GM18507 (cell line): ENCODE measurements around the gene TMEM259.

ENCODE experiments used
- DNase-seq: peaks from one replicate; pipeline ENCODE4 v3.0.0; 2011; ENCODE audit warnings: low read depth; ENCODE audit not compliant: insufficient read length; ENCODE audit errors: extremely low spot score
- FAIRE-seq: peaks from 2 replicates; lab custom pipeline; 2011; peaks lifted over from hg19 to GRCh38; lab: Jason Lieb, UNC

Gene TMEM259

DNA sequence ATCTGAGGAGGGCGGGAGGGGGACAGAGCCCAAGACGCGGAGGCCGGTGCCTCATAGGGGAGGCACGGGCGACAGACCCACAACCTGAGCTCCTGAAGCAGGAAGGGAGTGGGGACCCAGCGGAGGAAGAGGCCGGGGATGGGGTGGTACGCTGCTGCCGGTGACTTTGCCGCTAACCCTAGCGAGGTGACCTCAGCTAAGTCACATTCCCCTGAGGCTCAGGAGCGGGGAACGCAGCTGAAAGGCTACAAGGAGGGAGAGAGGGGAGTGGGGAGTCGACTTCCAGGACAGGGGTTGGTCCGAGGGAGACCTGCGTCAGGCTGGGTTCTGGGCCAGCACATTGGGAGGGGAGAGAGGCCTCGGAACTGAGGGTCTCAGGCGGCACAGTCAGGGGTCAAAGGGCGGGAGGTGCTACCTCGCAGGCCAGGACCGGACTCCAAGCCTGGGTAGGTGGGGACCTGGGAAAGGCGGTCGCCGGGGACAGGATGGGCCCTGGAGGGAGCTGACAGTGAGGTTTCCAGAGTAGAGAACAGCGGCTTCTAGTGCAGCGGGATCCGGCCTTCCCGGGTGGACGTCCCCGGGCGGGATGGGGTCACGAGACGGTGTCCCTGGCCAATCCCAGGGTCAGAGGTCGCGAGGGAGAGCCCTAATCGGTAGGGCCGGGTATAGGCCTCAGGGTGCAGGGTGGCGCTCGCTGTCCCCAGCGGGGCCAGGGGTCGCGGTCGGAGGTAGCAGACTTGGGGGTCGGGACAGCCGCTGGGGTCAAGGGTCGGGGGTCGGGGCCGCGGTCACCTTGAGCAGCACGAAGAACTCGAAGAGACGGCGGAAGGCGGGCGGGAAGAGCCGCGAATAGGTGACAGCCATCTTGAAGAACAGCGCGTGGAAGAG, 699 bp downstream of the TMEM259 start:
- FAIRE-seq (peak; percentile 24), DNase-seq (no peak)

DNA sequence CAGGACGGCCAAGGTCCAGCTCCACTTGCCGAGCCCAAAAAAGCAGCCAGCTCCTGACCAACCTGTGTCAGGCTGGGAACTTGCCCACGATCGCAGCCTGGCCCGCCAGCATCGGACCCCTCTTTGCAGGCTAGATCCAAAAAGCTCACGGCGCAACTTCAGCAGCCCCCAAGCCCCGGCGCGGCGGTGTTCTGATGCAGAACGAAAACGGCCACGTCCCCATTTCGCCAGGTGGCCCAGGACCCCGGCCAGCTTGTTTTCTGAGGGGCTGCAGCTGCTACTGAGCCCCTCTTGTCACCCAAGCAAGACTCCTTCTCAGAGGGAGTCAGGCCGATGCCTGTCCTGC, 1.3 kb downstream of the TMEM259 start:
- FAIRE-seq (no peak), DNase-seq (no peak)

DNA sequence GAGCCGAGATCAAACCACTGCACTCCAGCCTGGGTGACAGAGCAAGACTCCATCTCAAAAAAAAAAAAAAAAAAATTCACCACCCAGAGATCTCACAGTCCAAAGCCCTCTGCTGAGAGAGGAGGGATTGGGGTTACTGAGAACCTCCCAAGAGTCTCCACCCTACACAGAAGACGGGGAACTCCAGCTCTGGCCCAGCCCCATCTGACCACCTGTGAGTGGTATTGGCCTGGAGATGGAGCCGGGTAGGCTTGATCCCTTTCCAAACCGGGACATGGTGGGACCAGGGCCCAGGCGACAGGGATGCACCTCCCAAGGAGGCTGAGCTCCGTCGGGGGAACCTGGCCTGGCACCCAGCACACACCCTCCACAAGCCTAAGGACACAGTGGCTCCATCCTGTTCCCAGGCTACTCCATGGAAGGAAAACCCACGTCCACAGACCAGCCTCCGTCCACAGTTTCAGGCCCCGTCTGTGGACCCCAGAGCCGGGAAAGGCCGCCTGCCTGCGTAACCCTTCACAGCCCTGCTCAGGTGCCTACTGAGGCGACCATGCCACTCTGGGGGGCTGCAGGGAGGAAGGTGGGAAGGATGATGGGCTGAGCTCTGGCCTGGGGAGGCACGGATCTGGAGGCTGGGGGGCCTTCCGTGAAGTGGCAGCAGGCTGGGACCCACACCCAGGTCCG, 1.8 kb downstream of the TMEM259 start:
- FAIRE-seq (no peak), DNase-seq (no peak)

DNA sequence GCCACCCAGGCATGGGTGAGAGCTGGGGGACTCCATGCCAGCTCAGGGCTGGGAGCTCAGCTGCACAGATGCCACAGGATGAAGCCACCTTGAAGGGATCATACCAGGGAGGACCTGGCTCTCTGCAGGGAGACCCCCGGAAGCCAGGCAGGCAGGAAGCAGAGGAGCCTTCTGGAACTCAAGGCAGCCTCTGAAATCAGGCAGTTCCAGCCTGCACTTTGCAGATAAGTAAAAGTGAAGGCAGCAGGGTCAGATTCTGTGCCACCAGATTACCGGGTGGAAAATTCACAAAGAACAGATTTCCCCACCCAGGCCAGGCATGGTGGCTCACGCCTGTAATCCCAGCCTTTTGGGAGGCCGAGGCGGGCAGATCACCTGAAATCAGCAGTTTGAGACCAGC, 2.5 kb downstream of the TMEM259 start:
- FAIRE-seq (no peak), DNase-seq (no peak)

DNA sequence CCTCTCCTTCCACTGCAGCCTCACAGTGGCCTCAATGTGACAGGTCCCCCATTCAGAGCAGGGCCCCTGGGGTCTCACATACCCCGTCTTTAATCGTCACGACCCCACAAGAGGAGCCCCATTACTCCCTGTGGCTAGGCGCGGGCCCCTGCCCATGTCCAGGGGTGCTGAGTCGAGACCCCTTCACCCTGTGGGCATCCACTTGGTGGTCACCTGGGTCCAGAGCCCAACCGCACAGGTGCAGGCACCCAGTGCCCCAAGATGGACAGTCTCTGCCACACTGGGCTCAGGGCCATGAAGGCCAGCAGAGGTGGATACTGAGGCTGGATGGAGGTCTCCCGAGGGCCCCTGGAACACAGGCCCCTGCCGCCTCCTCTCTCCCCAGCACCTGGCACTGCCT, 3.0 kb downstream of the TMEM259 start:
- no peak for FAIRE-seq

DNA sequence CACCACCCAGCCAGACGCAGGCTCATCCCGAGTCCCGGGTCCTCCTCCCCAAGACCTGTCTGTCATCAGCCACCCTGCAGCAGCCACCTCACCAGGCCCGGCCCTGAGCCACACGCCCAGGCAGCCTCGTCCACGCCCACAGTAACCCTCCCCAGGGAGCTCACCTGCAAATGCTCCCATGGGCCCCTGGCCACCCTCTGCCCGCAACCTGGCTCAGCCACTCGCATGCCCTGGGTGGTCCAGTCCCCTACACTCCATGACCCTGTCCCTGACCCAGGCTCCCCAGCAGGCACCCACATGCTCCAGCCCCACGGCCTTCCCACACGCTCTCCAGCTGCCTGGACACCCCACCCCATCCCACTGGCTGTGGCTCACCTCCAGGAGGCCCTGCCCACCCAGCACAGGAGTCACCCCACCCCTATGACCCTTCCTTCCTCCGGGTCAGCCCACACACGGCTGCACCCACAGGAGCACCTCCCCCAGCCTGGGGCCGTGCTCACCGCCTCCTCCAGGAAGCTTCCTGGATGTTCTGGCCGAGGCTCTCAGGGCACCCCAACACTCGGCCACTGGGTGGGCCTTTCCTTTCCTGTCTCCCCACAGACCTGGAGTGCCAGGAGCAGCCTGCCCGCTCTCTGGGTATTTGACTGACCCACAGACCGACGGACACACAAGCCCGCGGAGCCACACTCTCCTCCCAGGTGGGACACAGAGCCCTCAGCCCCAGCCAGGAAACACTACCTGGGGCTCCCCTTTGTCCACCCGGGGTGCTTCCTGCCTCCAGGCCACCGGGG, 3.6 kb downstream of the TMEM259 start:
- FAIRE-seq: peak; percentile 5
- no peak for DNase-seq

More for the DNA sequence above, 3.0 kb downstream of the TMEM259 start:
- DNase-seq: no peak

DNA sequence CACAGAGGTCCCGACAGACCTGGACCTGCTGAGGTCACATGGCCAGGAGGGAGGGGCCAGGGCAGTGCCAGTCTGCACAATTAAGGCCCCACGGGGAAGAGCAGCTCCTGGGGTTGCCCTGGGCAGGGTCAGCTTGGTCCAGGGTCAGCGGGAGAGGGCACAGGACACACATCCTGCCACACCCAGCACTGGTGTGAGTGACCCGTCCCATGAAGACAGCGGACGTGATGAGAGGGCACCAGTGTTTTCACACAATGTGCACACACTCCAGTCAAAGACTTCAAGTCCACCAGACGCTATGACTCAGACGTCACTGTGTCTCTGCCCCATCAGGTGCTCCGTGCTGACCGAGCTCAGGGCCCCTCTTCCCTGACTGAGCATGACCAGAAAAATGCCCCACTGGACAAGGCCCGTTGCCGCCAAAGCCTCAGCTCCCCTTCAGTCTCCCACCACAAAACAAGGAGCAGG, 4.2 kb downstream of the TMEM259 start:
- no peak for DNase-seq
- no peak for FAIRE-seq

DNA sequence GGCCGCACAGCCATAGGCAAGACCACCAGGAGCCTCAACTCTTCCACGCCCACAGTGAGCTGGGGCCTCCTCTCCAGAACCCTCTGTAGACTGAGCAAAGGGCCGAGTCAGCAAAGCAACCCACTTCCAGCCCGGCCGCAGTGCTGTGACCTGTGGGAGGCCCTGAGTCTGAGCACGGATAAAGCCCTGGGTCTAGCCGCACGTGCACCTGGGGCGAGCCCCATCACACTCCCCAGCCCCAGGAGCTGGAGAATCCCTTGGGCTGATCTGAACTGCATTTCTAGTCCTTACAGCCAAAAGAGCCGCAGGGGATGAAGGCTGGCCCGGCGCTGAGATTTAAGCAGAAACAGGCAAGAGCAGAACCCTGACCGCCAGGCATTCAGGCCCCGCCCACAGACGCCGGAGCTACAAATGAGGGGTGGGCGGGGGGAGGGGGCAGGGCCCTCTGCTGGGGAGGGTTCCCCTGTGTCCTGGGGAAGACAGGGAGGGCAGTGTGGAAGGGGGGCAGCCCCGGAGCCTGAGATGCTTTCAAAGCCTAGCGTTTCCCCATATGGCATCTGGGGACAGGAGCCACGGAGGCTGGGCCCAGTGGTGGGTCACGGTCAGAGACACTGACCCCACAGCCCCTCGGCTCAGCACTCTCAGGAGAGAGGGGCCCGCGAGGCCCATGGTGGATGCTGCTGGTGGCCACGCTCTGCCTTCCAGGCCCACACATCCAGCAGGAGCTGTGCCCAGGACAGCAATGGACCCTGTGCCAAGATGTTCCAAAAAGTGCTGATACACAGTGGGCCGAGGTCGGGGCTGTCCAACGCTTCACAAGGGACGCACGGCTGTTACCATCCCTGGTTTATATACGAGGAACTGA, 4.9 kb downstream of the TMEM259 start:
- DNase-seq: no peak
- FAIRE-seq: no peak

DNA sequence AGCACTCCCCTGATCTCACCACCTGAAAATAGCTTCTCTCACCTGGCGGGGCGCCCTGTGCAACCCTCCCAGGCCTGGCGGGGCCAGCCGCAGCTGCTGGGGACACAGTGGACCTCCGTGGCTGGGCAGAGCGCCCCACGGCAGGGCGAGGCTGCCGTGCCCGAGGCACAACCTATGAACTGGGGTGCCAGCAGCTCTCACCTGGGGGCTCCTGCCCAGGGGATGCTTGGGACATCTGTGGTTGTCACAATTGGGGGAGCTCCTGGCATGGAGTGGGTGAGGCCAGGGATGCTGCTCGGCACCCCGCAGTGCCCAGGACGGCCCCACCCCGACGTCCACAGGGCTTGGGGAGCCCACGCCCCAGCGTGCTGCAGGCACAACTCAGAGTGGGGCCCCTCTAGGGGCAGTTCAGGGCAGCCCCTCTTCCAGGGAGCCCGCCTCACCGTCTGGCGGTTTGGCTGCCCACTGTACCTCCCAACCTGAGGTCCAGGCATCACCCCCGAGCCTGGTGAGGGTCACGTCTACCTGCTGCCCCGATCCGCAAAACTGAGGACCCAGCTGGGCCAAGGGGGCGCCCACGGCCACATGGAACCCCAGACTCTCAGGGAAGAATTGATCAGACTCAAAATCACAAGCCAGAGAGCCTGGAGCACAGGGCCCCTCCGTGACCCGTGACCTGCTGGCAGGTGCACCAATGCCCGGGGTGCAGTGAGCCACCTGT, 5.7 kb downstream of the TMEM259 start:
- DNase-seq (no peak), FAIRE-seq (no peak)

DNA sequence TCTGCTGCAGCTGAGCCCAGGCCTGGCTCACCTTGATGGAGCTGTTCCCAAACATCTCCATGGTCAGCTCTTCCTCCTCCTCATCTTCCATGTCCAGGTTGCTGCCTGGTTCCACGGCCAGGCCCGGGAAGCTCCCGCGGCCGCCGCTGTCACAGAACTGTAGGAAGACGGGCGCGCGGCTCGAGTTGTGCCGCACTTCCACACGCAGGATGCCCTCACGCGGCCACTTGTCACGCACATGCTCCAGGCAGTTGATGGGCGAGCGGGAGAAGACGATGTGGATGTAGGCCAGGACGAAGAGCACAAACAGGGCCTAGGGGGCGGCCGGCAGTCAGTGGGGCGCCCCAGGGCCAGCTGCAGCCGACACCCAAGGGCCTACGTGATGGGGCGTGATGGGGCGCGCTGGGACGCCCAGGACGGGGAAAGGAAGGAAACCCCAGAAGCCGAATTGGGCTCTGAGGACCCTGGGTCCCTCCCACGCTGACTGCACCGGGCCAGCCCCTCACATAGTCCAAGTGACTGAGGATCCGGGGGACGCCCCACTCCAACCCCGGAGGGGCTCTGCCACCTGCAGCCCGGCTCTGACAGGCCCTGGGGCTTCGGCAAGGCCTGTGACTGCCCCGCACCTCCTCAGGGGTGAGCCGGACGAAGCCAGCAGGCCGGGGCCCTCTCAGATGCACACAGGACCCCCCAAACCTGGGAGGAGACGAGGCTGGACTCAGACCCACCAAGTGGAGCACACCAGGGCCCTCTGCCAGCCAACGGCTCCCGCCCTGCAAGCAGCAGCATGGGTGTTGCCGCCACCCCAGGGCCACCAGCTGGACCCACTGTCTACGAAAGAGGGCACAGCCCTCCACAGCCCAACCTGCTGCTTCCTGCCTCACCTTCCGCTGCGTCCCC, 6.5 kb downstream of the TMEM259 start:
- no peak for DNase-seq
- FAIRE-seq: no peak

DNA sequence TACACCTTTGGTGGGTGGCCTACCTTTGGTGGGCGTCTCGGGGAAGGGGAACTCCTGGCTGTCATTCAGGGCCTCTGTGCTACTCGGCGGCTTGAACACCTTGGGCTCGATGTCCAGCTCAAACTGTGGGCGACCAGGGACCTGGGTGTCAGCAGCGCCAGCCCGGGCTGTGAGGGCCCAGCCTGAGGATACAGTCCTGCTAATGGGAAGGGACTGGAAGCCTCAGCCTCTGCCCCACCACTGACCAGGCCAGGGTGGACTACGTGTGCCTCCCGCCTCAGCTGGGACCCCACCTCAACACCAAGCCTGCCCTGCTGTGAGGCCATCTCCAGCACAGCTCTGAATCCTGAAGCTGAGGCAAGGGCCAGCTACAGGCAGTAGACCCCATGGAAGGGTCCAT, 7.7 kb downstream of the TMEM259 start:
- no peak for FAIRE-seq
- no peak for DNase-seq

DNA sequence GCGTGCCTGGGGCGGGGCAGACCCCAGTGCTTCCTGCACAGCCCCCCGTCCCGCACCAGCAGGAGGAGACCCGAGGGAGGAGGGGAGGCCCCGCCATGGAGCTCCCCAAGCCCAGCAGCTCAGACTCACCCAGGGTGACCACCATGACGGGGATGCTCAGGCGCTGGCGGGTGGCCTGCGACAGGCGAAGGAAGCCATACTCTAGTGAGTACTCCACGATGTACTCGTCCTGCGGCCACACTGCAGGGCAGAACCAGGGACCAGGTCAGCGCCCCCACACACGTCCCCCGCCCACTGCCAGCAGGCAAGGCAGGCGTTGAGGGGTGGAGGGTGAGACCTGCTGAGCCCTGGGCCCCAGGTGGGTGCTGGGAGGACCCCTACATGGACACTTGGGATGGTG, 8.6 kb downstream of the TMEM259 start:
- FAIRE-seq (no peak), DNase-seq (no peak)

DNA sequence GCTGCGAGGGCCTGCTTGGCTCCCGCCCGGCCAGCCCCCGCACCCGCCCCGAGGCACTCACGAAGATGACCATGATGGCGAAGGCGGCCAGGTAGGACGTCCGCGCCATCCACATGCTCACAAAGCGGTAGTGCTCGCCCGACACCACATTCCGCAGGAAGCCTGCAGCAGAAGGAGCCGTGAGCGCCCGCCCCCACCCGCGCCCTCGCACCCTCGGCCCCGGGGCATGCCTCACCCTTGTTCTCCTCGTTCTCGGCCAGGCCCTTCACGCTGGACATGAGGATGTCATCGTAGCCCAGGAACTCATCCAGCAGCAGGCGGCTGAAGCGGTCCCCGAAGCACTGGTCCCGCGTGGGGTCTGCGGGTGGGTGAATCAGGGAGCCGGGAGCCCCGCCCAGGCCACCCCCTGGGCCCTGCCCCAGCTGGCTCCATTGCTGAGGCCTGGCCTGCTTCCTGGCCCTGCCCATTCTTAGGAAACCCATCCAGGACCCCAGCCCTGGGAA, 9.0 kb downstream of the TMEM259 start:
- DNase-seq (no peak), FAIRE-seq (no peak)

DNA sequence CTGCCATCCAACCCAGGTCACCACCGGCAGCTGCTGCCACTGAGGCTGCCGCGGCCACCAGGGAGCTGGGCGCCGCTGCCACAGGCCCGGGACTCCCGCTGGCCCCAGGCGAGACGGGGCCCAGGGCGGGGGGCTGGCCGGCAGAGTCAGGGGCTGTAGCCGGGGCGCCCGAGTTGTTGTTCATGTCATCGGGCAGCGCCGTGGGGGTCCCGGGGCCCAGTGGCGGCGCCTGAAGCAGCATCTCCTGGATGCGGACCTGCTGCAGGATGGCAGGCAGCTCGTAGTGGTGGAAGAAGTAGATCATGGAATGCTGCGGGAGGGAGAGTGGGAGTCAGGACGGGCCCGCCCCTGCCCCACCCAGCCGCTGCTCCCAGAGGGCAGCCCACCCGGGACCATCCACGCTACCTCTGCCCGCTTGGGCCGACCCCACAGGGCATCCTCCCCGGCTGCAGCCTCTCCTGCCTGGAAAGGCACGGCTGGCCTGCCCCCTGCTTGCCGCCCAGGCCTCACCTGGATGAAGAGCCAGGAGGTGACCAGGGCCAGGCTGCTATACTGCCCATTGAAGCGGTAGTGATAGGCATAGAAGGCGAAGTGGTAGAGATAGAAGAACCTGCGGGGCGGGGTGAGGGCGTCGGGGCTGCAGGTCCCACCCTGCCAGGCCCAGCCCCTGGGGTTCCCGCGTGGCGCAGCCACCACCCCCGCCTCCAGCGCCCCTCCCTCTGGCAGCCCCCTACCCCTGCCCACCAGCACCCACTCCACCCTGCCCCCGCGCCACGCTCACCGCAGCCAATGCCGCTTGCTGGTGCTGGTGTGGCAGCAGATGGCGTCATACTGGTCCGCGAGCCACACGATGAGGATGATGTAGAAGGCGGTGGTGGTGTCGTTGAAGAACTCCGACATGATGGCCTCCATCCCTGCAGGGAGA, 10.1 kb downstream of the TMEM259 start:
- no peak for FAIRE-seq
- DNase-seq: no peak

DNA sequence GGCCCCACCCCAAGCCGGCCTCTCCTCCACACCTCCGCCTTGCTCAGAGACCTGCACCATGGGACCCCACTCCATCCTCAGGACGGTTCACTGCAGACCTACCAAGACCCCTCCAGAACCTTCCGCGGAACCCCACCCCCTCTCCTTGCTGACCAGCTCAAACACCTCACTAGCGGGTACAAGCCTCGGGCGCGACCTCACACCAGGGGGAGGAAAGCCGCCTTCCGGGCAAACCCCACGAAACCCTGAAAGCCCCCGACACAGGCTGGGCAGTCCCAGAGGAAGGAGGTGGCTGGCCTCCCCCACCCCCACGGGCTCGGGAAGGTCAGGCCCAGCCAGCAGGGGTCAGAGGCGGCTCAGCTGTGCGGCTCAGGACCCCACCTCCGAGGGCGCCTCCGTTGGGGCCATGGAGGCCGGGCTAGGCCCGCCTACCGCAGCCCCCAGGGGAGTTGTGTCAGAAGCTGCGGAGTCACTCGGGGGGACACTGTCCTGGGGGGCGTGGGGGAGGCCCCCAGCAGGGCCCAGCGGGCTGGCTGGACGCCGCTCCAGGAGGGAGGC, 10.9 kb downstream of the TMEM259 start:
- DNase-seq (no peak), FAIRE-seq (no peak)
